ENCODE data around the gene VASH2.
"Not testable (repeated sequence)": the region's sequence is repeated elsewhere in the genome, so short reads cannot be mapped to it uniquely, and the experiment has no call there.

Gene VASH2

GRCh38 chr1:212957546-212957945 is 7.2 kb downstream of the VASH2 start:
- DNase-seq (ENCODE audit: low read depth in 3 of 3): no peak

GRCh38 chr1:212958175-212958574 is 7.8 kb downstream of the VASH2 start:
- DNase-seq (ENCODE audit: low read depth in 3 of 3): no peak

DNA sequence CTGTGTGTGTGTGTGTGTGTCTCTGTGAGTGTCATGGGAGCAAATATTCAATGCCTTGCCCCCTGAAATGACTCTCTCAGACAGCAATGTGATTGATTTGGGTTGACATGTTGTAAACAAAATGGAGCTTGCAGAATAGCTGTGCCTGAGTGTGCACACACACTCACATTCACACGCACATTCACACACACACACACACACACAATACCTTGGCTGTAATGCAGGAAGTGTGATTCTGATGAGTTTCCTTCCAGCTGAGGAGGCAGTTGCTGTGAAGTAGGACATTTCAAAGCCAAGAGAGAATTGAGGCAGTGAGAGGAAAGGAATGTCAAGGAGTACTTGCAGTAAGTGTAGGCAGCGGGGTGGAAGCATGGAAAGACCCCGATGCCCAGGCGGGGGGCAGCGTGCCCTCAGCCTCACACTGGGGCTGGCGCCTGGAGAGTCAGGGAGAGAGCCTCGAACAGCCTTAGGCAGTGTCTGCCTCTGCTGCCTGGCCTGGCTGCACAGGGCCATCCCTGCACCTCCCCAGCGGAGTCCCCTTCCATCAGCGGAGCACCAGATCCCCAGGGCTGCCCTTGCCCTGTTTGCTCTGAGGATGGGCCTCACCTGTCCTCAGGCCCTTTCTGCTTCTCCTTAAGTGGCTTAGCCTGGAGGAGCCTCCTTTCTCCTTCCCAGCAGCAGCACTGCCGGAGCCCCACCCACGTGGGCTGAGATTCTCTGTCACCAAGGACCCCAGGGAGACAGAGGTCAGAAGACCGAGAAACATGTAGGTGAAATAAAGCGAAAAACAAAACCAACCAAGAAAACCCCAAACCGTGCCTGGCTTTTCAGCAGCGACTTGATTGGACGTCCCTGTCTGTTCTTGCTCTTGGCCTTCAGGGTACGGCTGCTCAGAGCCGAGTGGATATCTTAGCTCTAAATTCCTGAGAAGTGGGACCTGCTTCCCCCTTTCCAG is 9.2 kb downstream of the VASH2 start:
- DNase-seq (ENCODE audit: low read depth in 3 of 3): no peak

- no peak for DNase-seq (ENCODE audit: low read depth in 3 of 3)
These were observed 10.6 kb downstream of the VASH2 start for GRCh38 chr1:212960932-212961331.

GRCh38 chr1:212962509-212962908 is 12.2 kb downstream of the VASH2 start:
- DNase-seq (ENCODE audit: low read depth in 3 of 3): no peak

DNA sequence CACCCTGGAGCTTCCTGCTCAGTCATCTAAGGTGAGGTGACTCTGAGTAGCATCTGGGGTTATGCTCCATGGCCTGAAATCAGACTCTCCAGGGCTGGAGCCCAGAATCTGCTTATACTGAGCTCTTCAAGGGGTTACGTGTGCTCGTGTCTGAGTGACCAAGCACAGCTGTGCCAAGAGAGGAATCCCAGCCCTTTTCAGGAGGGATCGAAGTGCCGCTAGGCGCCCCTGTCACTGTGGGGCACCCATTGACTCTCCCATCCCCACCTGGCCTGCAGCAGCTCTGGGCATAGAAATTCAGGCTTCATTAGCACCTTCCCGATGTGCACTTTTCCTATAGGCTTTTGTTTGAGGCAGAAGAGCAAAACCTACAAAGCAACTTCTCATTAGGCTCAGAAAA is 13.8 kb downstream of the VASH2 start:
- no peak for DNase-seq (ENCODE audit: low read depth in 3 of 3)

- DNase-seq (ENCODE audit: low read depth in 3 of 3): not testable (repeated sequence)
These were observed 14.7 kb downstream of the VASH2 start for GRCh38 chr1:212964993-212965392.

GRCh38 chr1:212966616-212967015 is 16.3 kb downstream of the VASH2 start:
- DNase-seq (ENCODE audit: low read depth in 3 of 3): no peak

DNA sequence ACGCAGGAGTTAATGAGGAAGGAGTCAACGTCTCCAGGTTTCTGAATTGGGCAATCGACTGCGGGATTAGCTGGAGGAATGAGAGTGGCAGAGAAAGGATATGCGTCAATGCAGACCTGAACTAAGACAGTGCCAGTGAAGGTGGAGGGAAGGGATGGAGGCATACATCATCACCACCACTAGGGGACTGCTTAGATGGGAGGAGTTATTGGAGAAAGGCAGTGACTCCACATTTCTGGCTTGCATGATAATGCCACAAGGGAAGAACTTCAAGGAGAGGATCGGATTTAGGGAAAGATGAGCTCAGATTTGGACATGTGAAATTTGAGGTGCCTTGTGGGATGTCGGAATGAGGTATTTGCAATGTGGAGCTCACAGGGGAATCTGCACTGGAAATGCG is 17.5 kb downstream of the VASH2 start:
- DNase-seq (ENCODE audit: low read depth in 3 of 3): no peak

GRCh38 chr1:212968368-212968863 is 18.1 kb downstream of the VASH2 start:
- no peak for DNase-seq (ENCODE audit: low read depth in 3 of 3)

DNA sequence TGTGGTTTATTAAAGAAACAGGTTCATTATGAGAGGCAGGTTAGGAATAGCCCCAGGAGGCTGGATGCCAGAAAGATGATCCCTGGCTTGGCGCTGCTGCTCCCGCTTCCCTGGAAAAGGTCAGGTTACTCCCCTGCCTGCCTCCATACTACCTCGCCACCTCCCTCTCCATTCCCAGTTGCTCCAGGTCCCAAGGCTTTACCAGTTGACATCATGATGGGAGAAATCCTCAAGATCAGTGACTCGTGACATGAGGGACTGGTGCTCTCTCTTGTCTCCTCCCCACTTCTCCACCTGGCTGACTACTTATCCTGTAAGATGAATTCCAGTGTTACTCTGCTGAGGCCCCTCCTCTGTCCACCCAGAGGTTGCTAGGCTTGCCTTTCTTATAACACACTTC is 19.7 kb downstream of the VASH2 start:
- no peak for DNase-seq (ENCODE audit: low read depth in 3 of 3)

DNA sequence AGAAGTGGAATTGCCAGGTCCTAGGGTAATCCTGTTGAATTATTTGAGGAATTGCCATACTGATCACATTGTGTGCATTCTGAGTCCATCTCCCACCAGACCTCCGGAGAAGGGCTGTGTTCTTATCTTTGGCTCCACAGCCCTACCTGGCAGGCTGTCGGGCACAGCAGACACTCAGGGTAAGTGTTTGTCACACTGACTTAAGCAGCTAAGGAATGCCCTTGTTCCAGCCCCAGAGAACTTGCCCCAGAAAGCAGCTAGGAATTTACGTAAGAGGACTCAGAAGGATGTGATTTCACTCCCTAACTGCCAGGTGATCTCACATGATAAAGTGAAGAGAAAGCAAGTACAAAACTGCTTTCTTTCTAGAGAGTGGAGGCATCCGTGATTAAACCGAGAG is 21.0 kb downstream of the VASH2 start:
- DNase-seq (ENCODE audit: low read depth in 3 of 3): no peak

DNA sequence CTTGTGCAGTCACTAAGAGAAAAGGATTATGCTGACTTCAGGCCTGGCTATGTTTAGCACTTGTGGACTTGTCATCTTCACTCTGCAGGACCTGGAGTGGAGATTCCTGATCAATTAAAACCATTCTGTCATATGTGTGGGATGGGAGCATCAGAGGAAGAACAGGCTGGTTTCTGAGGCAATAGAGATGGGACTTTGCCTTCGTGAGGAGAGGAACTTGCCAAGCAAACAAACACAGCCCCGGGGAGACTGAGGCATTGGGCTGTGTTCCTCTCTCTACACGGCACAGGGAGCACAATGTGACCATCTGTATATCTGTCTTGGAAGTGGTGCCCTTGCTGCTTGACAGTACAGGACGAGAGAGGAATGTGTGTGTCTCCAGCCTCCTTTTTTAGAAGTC is 23.1 kb downstream of the VASH2 start:
- no peak for DNase-seq (ENCODE audit: low read depth in 3 of 3)

DNA sequence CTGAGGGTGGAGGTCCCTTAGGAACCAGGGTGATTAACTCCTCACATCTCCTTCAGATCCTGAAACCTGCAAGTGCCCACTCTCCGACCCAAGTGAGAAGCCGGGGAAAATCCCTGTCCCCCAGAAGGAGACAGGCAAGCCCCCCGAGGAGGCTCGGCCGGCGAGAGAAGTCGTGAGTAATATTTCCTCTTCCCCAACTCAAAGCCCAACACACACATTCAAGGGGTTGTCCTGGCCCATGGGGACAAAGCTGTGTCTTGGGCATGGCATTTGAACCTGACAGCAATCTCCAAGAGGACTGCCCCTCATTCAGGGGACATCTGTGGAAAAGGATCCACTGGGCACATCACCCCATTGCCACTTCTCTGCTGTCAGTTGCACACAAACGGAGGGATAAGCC is 23.6 kb downstream of the VASH2 start:
- no peak for DNase-seq (ENCODE audit: low read depth in 3 of 3)

DNA sequence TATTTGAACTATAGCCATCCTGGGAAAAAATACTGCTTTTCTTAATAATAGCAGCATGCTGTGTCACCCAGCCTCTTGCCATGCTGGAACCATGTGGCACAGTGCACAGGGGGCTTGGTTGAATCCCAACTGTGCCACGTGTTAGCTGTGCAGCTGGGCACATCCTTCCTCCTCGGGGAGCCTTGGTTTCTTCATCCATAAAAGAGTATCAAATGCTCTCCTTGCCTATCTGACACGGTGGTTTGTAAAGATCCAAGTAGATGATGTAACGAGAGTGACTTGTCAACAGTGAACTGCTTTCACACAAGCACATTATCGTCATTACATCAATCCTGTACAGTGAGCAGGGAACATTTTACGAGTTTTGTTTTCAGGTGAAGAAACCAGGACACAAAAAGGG is 24.4 kb downstream of the VASH2 start:
- no peak for DNase-seq (ENCODE audit: low read depth in 3 of 3)

DNA sequence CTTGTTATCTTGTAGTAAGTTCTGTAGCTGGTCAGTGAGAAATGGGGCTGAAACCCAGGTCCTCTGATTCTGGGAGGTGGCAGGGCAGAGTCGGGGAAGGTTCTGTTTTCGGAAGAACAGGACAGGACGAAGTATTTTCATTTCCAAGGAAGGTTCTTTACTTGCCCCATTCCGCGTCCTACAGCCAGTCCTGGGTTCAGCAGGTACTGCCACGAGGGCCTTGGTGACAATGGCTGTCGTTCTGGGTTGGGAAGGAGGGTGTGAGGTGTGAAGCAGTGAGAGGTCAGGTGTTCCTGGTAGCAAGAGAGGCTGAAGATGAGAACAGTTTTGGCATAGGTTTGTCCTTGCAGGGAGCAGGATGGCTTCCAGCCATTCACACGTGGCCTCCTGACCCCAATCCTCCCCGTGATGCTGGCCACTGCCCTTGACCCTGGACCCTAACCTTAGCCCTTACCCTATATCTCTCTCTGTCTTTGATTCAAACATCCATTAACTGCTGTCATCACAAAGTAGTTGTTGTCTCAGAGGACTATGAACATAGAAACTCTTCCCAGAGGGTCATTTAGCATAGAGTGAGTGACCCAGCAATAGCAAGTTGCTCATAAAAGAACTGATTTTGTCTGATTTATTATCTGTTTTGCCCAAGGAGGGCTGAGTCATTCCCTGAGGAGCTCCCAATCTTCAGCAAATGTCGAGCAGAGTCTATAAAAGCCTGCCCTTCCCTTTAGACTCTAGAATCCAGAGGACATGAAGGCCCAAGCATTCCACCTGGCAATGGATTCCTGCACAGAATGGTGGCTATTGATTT is 25.0 kb downstream of the VASH2 start:
- DNase-seq (ENCODE audit: low read depth in 3 of 3): no peak

GRCh38 chr1:212976586-212976985 is 26.2 kb downstream of the VASH2 start:
- DNase-seq (ENCODE audit: low read depth in 3 of 3): no peak

DNA sequence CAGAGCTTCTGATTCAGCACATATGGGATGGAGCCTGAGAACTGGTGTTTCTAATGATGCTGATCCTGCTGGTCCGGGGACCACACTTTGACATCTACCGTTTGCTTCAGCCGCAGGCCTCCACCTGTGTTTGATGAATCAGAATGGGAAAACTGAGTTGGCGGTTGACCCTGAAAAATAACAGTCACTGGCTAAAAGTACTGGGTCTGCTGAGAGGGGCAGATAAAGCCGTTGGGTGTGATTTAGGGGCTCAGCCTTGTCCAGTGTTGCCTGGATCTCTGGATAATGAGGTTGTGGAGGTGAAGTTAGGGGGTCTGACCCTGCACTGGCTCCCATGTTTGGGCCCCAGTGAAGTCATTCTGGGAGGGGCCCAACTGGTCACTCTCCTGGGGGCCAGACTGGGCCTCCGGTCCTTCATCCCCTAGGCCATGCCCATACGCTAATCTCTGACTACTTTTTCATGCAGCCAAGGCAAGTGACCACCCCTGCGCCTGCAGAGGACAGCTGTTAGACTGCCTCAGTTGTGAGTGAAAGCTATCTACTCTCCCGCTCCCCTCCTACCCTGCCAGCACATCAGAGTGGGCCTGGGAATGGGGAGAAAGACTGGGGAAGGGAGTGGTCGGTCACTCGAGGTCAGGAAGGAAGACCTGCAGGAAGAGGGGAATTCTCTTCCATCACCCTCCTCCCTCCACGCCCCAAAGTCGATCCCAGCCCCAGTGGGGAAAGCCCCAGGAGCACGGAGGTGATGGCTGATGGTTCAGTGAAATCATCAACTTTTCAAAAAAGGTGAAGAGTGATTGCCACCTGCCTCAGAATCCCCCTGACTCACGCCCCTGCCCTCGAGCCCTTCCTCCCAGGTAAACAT is 27.7 kb downstream of the VASH2 start:
- no peak for DNase-seq (ENCODE audit: low read depth in 3 of 3)

DNA sequence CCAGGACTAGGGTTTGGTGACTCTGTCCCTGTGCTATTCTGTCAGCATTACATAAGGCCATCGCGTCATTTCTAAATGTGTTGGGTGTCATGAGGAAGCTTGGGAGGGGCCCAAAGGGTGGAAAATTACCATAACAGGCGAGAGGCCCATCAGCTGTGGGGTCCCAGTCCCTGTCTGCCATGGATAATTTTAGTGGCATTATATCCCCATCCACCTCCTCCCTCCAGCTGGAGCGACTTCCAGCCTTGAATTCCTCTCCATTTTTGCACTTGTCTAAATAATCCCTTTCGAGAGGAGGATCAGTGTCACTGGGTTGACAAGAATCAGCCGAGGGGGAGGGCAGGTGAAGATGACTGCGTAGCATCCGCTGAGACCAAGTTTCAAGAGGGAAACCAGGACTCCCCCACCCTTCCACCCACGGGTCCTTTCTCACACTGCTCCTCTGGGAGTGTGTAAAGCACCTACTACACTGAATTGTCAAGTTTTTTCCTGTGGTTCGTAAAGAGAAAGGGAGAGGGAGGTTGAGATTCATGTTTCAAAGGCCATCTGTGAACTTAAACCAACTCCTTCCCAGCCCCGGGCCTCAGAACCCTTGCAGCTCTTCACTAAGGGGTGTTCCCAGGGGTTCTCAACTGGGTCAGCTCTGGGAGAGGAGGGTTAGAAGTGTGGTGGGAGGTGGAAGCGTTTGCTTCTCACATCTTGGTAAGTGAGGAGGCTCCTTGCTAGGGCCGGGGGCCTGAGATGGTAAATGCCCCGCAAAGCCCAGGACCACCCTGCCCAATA is 29.2 kb downstream of the VASH2 start:
- no peak for DNase-seq (ENCODE audit: low read depth in 3 of 3)

- no peak for DNase-seq (ENCODE audit: low read depth in 3 of 3)
These were observed 29.9 kb downstream of the VASH2 start for GRCh38 chr1:212980123-212980785.
